IPS-18a (cell line): Measurements from ENCODE around the gene CSH1.

Experiments
- H3K27ac ChIP-seq: one replicate; pipeline ENCODE4 v1.5.1; 2013; ENCODE audit warnings: low read length
- H3K27me3 ChIP-seq: one replicate; pipeline ENCODE4 v1.6.1; 2013; ENCODE audit warnings: mild to moderate bottlenecking, low read length; ENCODE audit not compliant: control insufficient read depth, insufficient read depth
- H3K36me3 ChIP-seq: one replicate; pipeline ENCODE4 v1.6.1; 2013; ENCODE audit warnings: low read depth, low read length; ENCODE audit not compliant: control insufficient read depth
- H3K4me1 ChIP-seq: one replicate; pipeline ENCODE4 v1.6.1; 2013; ENCODE audit warnings: low read depth, low read length; ENCODE audit not compliant: control insufficient read depth
- H3K4me3 ChIP-seq: one replicate; pipeline ENCODE4 v1.5.1; 2013; ENCODE audit warnings: low read length
- H3K9ac ChIP-seq: one replicate; pipeline ENCODE4 v1.6.1; 2013; ENCODE audit warnings: mild to moderate bottlenecking, low read length, moderate library complexity
- H3K9me3 ChIP-seq: one replicate; pipeline ENCODE4 v1.6.1; 2013; ENCODE audit warnings: low read depth, low read length; ENCODE audit not compliant: control insufficient read depth

Gene CSH1

DNA sequence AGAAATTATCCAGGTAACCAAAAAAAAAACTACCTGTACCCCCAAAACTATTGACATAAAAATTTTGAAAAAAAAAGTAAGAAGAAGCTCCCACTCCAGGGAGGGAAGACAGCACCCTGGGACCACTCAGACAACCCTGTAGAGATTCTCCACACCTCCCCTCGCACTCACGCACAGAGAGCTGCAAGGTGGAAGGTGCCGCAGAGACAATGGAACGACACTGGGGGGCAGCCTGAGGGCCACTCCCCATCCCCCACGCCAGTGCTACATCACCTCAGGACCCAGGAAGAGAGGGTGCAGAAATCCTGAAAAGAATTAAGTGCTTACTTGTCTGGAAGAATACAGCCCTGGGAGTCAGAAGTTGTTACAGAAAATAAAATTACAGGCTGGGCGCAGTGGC, 40.9 kb upstream of the CSH1 start:
- no peak overlapping the region for H3K27ac ChIP-seq
- no peaks in the 10 kb centered on the region for H3K4me1 ChIP-seq
- H3K36me3 ChIP-seq: no peaks in the 10 kb centered on the region
- no peaks in the 10 kb centered on the region for H3K9me3 ChIP-seq
- no peaks in the 10 kb centered on the region for H3K27me3 ChIP-seq
- H3K4me3 ChIP-seq: no peak overlapping the region
- H3K9ac ChIP-seq: no peak overlapping the region

DNA sequence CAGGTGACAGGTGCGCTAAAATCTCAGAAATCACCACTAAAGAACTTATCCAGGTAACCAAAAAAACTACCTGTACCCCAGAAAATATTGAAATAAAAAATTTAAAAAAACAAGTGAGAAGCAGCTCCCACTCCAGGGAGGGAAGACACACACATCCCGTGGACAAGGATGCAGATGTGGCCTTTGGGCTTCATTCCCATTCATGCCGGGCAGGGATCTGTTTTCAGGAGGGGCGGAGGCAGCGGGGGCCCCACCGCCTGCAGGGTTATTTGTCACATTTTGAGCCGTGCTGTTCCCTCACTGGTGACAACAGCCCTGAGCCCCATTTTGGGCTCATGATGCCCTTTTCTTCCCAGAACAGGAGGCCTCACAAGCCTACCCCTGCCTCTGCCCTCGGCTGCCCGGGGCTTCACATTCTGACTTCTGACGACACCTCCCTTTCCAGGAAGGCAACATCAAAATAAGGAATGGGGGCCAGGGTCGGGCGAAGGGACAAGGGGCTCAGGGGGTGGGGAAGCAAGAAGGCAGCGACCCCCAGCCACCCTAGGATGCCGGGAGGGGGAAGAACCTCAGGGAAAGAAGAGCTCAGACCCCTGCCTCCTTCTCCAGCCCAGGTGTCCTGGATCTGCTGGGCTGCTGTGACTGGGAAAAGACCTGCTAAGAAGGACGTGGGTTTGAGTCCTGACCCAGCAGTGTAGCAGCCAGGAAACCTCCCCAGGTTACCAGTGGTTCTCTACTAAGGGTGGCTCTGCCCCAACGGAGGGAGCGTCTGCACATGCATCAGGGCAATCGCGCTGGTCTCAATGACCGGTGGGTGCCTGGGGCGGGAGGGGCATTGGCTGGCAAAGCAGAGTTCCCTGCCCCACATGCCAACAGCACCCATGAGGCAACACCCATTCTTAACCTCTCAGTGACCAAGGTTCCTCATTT, 38.1 kb upstream of the CSH1 start:
- Histone ChIP-seq H3K27ac (no peak overlapping the region), H3K9ac (no peak overlapping the region), H3K27me3 (no peaks in the 10 kb centered on the region), H3K9me3 (no peaks in the 10 kb centered on the region), H3K36me3 (no peaks in the 10 kb centered on the region), H3K4me1 (no peaks in the 10 kb centered on the region), H3K4me3 (no peak overlapping the region)

DNA sequence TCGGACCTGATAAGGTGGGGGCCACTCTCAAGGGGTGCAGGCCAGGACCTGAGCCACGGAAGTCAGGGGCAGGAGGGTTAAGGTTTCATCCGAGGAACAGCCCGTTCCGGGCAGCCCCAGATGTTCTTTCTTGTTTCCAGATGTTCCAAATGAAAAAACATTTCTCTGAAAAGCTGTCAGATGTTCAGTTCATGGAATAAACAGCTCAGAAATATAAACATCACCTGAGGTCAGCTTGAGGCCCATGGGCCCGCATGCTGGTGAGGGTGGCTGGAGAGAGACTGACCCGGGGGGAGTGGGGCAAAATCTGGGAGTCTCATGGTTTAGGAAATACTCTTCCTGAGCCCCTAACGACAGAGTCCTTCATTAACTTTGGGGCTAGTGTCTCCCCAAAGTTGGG, 37.2 kb upstream of the CSH1 start:
- no peaks in the 10 kb centered on the region for H3K9me3 ChIP-seq
- no peak overlapping the region for H3K27ac ChIP-seq
- H3K4me1 ChIP-seq: no peaks in the 10 kb centered on the region
- no peaks in the 10 kb centered on the region for H3K36me3 ChIP-seq
- H3K9ac ChIP-seq: no peak overlapping the region
- H3K4me3 ChIP-seq: no peak overlapping the region
- H3K27me3 ChIP-seq: no peaks in the 10 kb centered on the region

DNA sequence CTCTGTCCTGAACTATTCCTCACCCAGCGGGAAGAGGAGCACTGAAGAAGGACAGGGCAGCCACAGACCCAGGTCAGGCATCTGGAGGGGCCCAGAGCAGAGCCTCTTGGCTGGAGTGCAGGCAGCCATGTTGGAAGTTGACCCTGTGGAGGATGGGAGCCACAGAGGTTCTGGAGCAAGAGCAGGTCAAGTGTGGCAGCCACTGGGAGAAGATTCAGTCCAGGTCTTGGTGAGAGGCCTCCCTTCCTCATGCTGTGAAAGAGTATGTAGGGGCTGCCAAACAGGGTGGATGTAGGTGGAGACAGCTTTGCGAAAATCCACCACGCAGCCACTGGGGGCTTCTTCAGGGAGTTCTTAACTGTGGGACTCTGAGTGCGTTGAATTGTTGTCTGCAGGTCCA, 36.3 kb upstream of the CSH1 start:
- Histone ChIP-seq H3K4me3 (no peak overlapping the region), H3K9ac (no peak overlapping the region), H3K9me3 (no peaks in the 10 kb centered on the region), H3K27ac (no peak overlapping the region), H3K27me3 (no peaks in the 10 kb centered on the region), H3K36me3 (no peaks in the 10 kb centered on the region), H3K4me1 (no peaks in the 10 kb centered on the region)

DNA sequence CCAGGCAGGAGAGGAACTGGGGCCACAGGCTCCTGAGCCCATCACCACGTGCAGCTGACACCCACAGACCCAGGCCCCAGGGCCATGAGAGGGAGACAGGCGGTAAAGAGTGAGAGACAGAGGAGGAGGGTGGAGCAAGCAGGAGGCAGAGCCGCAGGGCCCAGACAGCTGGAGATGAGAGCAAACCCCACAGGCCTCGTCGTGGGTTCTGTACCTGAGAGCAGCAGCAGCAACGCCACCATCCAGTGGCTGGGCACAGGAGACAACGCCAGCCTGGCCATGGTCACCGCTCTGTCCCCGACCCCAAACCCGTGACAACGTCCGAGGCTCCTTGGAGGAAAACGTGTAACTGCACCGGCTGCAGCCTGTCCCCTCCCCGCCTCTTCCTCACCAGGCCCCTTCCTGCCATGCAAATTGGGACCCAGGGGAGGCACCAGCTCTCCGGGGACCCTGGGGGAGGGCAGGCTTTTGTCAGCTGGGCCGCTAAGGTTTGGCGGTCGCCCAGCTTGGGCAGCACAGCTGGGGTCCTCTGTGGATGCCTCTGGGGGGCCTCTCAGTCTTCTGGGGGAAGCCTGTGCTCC, 35.7 kb upstream of the CSH1 start, which contains the start of gene CD79B:
Gene CD79B, minus strand, starts transcription at position 351 of the 581 bp plus-strand sequence. Its CDS starts 70 bp downstream, at position 281.
- no peaks in the 10 kb centered on the region for H3K27me3 ChIP-seq
- H3K9me3 ChIP-seq: no peaks in the 10 kb centered on the region
- no peaks in the 10 kb centered on the region for H3K4me1 ChIP-seq
- H3K27ac ChIP-seq: no peak within 1 kb of the TSS
- no peaks in the 10 kb centered on the region for H3K36me3 ChIP-seq
- H3K9ac ChIP-seq: no peak within 1 kb of the TSS
- H3K4me3 ChIP-seq: no peak within 1 kb of the TSS

DNA sequence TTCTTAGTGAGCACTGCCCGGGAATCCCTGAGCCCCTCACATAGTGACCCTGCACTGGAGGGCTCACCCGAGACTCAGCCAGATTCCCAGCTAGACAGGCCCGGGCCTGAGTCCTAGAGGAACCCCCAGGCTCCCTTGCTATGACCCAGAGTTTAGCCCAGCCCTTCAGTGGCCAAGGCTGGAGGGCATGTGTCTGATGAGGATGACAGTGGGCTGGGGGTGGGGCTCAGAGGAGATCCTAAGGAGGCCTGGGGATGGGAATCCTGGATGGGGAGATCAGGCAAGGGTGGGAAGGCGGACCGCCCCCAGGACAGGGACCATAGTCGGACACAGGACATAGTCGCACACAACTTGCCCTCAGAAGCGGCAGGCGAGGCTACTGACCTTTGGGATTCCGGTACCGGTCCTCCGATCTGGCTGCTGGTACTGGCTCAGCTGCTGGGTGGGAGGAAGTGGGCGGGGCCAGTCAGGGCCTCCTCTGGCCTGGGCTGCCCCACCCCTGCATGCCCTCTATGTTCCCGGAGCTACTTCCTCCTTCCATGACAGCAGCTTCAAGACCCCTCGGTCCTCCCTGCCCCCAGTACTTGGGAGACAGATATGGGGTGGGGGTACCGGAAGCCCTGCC, 34.7 kb upstream of the CSH1 start:
- Histone ChIP-seq H3K4me1 (no peaks in the 10 kb centered on the region), H3K9me3 (no peaks in the 10 kb centered on the region), H3K4me3 (no peak overlapping the region), H3K27ac (no peak overlapping the region), H3K36me3 (no peaks in the 10 kb centered on the region), H3K27me3 (no peaks in the 10 kb centered on the region), H3K9ac (no peak overlapping the region)

DNA sequence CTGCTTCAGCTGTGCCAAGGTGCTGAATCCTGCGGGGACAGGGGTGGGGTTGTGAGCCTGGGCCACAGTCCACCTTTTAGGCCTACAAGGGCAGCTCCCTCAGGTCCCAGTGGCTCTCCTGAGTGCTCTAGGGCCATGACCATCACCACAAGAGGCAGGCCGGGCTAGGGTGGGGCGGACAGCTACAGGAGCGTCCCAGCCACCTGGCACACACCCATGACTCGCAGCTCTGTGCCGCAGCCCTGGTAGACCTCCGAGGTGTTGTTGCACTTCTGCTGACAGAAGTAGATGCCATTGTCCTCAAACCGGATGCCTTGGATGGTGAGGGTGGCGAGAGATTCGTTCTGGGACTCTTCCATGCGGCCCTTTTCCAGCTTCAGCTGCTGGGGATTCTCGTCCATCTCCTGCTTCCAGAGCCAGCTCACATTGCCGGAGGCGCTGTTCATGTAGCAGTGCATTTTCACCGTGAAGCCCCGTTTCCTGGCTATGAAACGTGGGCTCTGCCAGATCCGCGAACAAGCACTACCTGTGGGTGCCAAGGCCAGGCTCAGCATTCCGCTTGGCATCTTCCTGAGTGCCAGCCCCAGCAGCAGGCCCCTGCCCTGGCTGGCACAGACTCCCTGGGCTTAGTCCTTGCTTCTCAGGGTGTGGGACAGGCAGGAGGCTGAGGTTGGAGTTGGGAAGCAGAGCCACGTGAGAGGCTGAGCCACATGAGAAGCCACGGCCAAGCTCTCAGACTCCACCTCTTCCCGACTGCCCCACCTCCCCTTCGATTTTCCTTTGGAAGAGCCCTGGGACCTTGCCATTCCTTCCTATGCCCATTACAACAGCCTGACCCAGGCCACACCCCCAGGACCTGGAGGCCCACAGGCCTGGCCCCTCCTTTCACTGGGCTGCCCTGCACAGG, 33.7 kb upstream of the CSH1 start:
- Histone ChIP-seq H3K4me3 (no peak overlapping the region), H3K36me3 (no peaks in the 10 kb centered on the region), H3K9me3 (no peaks in the 10 kb centered on the region), H3K27me3 (no peaks in the 10 kb centered on the region), H3K4me1 (no peaks in the 10 kb centered on the region), H3K27ac (no peak overlapping the region), H3K9ac (no peak overlapping the region)

DNA sequence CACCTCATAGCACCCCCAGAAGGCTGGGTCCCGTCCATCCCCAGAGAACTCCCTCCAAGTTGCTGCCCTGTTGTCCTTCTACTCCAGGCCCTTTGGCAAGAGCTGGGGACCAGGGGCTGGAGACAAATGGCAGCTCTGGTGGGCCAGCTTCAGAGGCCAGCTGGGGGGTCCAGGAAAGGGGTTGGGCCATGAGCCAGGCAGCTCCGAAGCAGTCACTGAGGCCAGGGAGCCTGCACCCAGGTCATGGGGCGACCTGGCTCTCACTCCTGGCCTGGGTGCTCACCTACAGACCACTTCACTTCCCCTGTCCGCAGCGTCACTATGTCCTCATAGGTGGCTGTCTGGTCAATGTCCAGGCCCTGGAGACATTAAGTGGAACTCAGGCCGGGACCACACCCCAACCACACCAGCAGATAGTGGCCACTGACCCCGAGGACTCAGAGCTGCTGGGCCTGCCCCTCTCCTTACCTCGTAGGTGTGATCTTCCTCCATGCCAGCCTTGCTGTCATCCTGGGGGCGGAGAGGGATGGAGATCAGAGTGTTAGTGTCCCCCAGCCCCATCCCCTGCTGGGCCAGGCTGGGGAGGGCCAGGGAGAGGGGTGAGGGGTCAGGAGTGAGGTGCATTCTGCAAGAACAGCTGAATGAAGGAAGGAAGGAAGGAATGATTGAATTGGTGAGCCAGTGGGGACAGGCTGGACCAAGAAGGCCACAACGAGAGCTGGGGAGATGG, 32.8 kb upstream of the CSH1 start:
- Histone ChIP-seq H3K36me3 (no peaks in the 10 kb centered on the region), H3K4me1 (no peaks in the 10 kb centered on the region), H3K9me3 (no peaks in the 10 kb centered on the region), H3K4me3 (no peak overlapping the region), H3K9ac (no peak overlapping the region), H3K27me3 (no peaks in the 10 kb centered on the region), H3K27ac (no peak overlapping the region)

DNA sequence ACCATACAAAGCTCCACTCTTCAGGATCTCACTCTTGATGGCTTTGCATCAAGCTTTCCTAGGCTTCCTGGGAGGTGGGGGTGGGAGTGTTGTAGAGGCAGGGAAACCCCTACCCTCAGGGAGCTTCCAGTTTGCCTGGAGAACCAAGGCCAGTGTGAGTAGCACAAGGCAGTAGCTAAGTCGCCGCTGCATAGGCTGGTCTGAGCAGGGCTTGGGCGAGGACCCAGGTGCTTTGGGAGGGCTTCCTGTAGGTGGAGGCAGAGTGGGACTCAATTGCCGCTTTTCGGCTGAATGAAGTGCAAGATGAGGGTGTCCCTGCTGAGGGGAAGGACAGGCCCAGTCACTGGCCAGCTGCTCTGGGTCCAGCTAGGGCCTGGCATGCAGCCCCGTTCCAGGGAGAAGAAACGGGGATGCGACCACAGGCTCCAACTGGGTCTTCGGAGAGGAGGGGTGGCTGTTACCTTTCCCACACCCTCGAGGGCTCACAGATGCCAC, 31.8 kb upstream of the CSH1 start:
- Histone ChIP-seq H3K9ac (no peak overlapping the region), H3K36me3 (no peaks in the 10 kb centered on the region), H3K4me1 (no peaks in the 10 kb centered on the region), H3K27ac (no peak overlapping the region), H3K27me3 (no peaks in the 10 kb centered on the region), H3K9me3 (no peaks in the 10 kb centered on the region), H3K4me3 (no peak overlapping the region)

DNA sequence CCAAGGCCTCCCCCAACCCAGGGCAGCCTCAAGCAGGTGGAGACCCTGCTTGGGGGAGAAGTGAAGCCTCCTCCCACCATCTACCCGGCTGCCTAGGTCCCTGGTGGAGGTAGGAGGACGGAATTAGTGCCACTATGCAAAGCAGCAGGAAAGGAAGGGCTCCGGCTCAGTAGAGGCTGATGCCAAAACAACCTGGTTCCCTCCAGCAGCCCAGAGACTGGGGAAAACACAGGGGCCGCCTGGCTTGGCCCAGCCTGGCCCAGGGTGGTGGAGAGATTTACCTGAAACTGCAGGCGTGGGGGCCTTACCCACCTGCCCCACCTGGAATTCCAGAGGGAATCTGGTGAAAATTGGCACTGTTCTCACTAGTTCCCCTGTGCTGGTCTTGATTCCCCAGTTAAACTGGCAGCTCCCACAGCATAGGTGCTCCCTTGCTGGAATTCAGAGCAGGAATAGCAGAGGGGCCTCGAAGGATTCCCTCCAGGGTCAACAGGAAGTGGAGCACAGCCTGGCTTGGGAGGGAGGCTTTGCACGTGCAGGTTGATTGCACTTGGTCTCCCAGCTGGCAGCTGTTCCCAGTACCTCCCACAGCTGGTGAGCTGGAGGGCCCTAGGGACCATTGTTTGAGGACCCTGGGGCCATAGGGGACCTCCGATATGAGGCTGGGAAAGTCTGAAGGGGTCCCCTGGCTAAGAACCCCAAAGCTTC, 31.2 kb upstream of the CSH1 start:
- H3K9me3 ChIP-seq: no peaks in the 10 kb centered on the region
- H3K36me3 ChIP-seq: no peaks in the 10 kb centered on the region
- H3K4me1 ChIP-seq: no peaks in the 10 kb centered on the region
- H3K9ac ChIP-seq: no peak overlapping the region
- H3K4me3 ChIP-seq: no peak overlapping the region
- no peaks in the 10 kb centered on the region for H3K27me3 ChIP-seq
- H3K27ac ChIP-seq: no peak overlapping the region
